IMR-90 (cell line): ENCODE data around the gene ARMH3. TPM values are rescaled to one million over a fixed set of nuclear protein-coding genes. Genes with fewer than 3 reads are reported as not detected.

Source experiments
- ATAC-seq: fragments of 200-7000 bp; cut with Tn5 transposase; 2 replicates; pipeline ENCODE4 v1.9.1; 2020; ENCODE audit warnings: low read depth, mild to moderate bottlenecking, moderate library complexity
- BruUV-seq: library from RNA; stranded (reverse); fragments of 400-500 nt; replicated peaks from 2 replicates; lab custom pipeline; 2021; lab: Mats Ljungman, UMichigan
- CTCF ChIA-PET: fragments of 300-600 bp; formaldehyde crosslinking; extraction: SDS; loops from one replicate; lab custom pipeline; 2021; ENCODE audit warnings: antibody characterized with exemption; lab: Yijun Ruan, JAX
- POLR2A ChIA-PET: fragments of 300-600 bp; sonication (Branson Sonifier 250); formaldehyde crosslinking; loops from one replicate; lab custom pipeline; 2022; ENCODE audit warnings: antibody characterized with exemption; ENCODE audit not compliant: unreplicated experiment; lab: Charles Lee
- DNase-seq: peaks from one replicate; pipeline ENCODE4 v3.0.0; 2013
- H2AFZ ChIP-seq: replicated peaks from 2 replicates; pipeline ENCODE3; 2013; ENCODE audit warnings: low read length, mild to moderate bottlenecking; ENCODE audit not compliant: poor library complexity
- H2AK5ac ChIP-seq: 2 replicates; pipeline ENCODE4 v1.6.1; 2013; ENCODE audit warnings: low read depth, low read length, inconsistent platforms
- H2AK9ac ChIP-seq: replicated peaks from 2 replicates; pipeline ENCODE3; 2013; ENCODE audit warnings: mild to moderate bottlenecking, low read depth, low read length, moderate library complexity; ENCODE audit not compliant: poor library complexity
- H2BK120ac ChIP-seq: 2 replicates; pipeline ENCODE4 v1.6.1; 2013; ENCODE audit warnings: low read depth, low read length, inconsistent platforms
- H2BK15ac ChIP-seq: 3 replicates; pipeline ENCODE4 v1.6.1; 2013; ENCODE audit warnings: low read depth, low read length, inconsistent platforms
- H2BK20ac ChIP-seq: 2 replicates; pipeline ENCODE4 v1.6.1; 2013; ENCODE audit warnings: low read depth, mild to moderate bottlenecking, inconsistent platforms, low read length, moderate library complexity
- H2BK5ac ChIP-seq: 2 replicates; pipeline ENCODE4 v1.6.1; 2013; ENCODE audit warnings: mild to moderate bottlenecking, low read depth, low read length, inconsistent platforms; ENCODE audit not compliant: poor library complexity, severe bottlenecking
- H3K14ac ChIP-seq: replicated peaks from 2 replicates; pipeline ENCODE4 v1.6.1; 2013; ENCODE audit warnings: low read depth, low read length, inconsistent platforms
- H3K18ac ChIP-seq: 2 replicates; pipeline ENCODE4 v1.6.1; 2013; ENCODE audit warnings: low read depth, low read length, control low read depth
- H3K23ac ChIP-seq: 2 replicates; pipeline ENCODE4 v1.6.1; 2013; ENCODE audit warnings: low read depth, low read length, inconsistent platforms
- H3K27ac ChIP-seq: 2 replicates; pipeline ENCODE4 v1.5.1; 2013; ENCODE audit warnings: mild to moderate bottlenecking, control low read depth, low read length; ENCODE audit not compliant: insufficient read depth
- H3K27me3 ChIP-seq: 2 replicates; pipeline ENCODE4 v1.6.1; 2013; ENCODE audit warnings: low read length; ENCODE audit not compliant: control insufficient read depth, insufficient read depth
- H3K36me3 ChIP-seq: 2 replicates; pipeline ENCODE4 v1.6.1; 2013; ENCODE audit warnings: low read length, mixed read lengths; ENCODE audit not compliant: control insufficient read depth, insufficient read depth
- H3K4ac ChIP-seq: 2 replicates; pipeline ENCODE4 v1.6.1; 2013; ENCODE audit warnings: low read depth, low read length, inconsistent platforms
- H3K4me1 ChIP-seq: 2 replicates; pipeline ENCODE4 v1.6.1; 2013; ENCODE audit warnings: low read length, mixed read lengths; ENCODE audit not compliant: control insufficient read depth, insufficient read depth
- H3K4me2 ChIP-seq: 2 replicates; pipeline ENCODE4 v1.6.1; 2013; ENCODE audit warnings: low read depth, mild to moderate bottlenecking, control low read depth, low read length, moderate library complexity
- H3K4me3 ChIP-seq: 2 replicates; pipeline ENCODE4 v1.5.1; 2013; ENCODE audit warnings: low read depth, mild to moderate bottlenecking, control low read depth, low read length, moderate library complexity; ENCODE audit not compliant: insufficient read depth
- H3K56ac ChIP-seq: 2 replicates; pipeline ENCODE4 v1.6.1; 2013; ENCODE audit warnings: low read length, inconsistent platforms; ENCODE audit not compliant: insufficient read depth; ENCODE audit errors: extremely low read depth
- H3K79me1 ChIP-seq, 2 experiments: 2 replicates each; pipeline ENCODE4 v1.6.1; 2013; ENCODE audit warnings: low read length in 2 of 2, inconsistent platforms in 1 of 2, low read depth in 1 of 2
- H3K9ac ChIP-seq: 2 replicates; pipeline ENCODE4 v1.6.1; 2013; ENCODE audit warnings: low read depth, low read length, control low read depth
- H3K9me1 ChIP-seq: 2 replicates; pipeline ENCODE4 v1.6.1; 2013; ENCODE audit warnings: low read length, inconsistent platforms; ENCODE audit not compliant: insufficient read depth
- H3K9me3 ChIP-seq: 2 replicates; pipeline ENCODE4 v1.6.1; 2013; ENCODE audit warnings: low read length; ENCODE audit not compliant: control insufficient read depth, insufficient read depth
- H4K20me1 ChIP-seq: 2 replicates; pipeline ENCODE4 v1.6.1; 2013; ENCODE audit warnings: low read length, inconsistent platforms; ENCODE audit not compliant: insufficient read depth
- H4K5ac ChIP-seq: 2 replicates; pipeline ENCODE4 v1.6.1; 2013; ENCODE audit warnings: mild to moderate bottlenecking, low read depth, low read length, control low read depth
- H4K8ac ChIP-seq, 2 experiments: 2 replicates each; pipeline ENCODE4 v1.6.1; 2013; ENCODE audit warnings: low read depth in 2 of 2, low read length in 2 of 2, control low read depth in 1 of 2, inconsistent platforms in 1 of 2
- H4K91ac ChIP-seq: 2 replicates; pipeline ENCODE4 v1.6.1; 2013; ENCODE audit warnings: low read depth, low read length, inconsistent platforms; ENCODE audit not compliant: insufficient read depth
- MAFK ChIP-seq: IDR thresholded peaks from 2 replicates; pipeline ENCODE4 v1.6.1; 2012; ENCODE audit warnings: low read depth, low read length, improper control_type of control experiment
- MXI1 ChIP-seq: IDR thresholded peaks from 2 replicates; pipeline ENCODE4 v1.6.1; 2012; ENCODE audit warnings: low read depth, mild to moderate bottlenecking, low read length, moderate library complexity, borderline replicate concordance
- RAD21 ChIP-seq: IDR thresholded peaks from 2 replicates; pipeline ENCODE4 v1.6.1; 2012; ENCODE audit warnings: low read length, improper control_type of control experiment
- USF2 ChIP-seq: fragments of 150-350 bp; IDR thresholded peaks from 2 replicates; pipeline ENCODE4 v1.6.1; 2017; ENCODE audit warnings: mild to moderate bottlenecking, antibody characterized with exemption, low read length, low read depth
- WGBS, 2 experiments: methylation state at CpG; one replicate each; pipeline versions ENCODE4 v1.1.5 to v1.1.7; 2013; ENCODE audit warnings: missing lambda C conversion rate in 2 of 2; ENCODE audit not compliant: insufficient read length in 1 of 2; ENCODE audit errors: extremely low coverage in 2 of 2; 5-methylcytosine and 5-hydroxymethylcytosine counted together
- dilution Hi-C: fragments of 300-500 bp; cut with HindIII; formaldehyde crosslinking; loops from one replicate; pipeline ENCODE4 v1.14.3; 2018; ENCODE audit warnings: low sequenced_read_pairs; ENCODE audit not compliant: unreplicated experiment
- in situ Hi-C: fragments of 300-500 bp; cut with MboI; formaldehyde crosslinking; loops from 3 replicates; pipeline ENCODE4 v1.14.3; 2019; ENCODE audit warnings: low sequenced_read_pairs, inconsistent platforms, mixed read lengths
- intact Hi-C: fragments of 100-400 bp; cut with micrococcal nuclease; formaldehyde crosslinking; loops from 2 replicates; pipeline ENCODE4 v1.10.0; 2022
- polyA plus RNA-seq, 3 experiments: library from polyadenylated mRNA; depleted of rRNA; stranded (reverse); fragments of >200 nt; gene quantifications; 2 replicates each; pipeline ENCODE4 v1.2.3, GENCODE V29; 2012; ENCODE audit warnings: low replicate concordance in 1 of 3
- total RNA-seq: library from RNA; depleted of rRNA; stranded (reverse); fragments of >200 nt; gene quantifications from 2 replicates; pipeline ENCODE4 v1.2.3, GENCODE V29; 2012

ARMH3 gene
- total and polyA plus RNA-seq, 2 of the 4 experiments (the other 2 are of a cell fraction) = 12.1 to 13.1 TPM

- Histone ChIP-seq H3K36me3 (no peaks in the 10 kb centered on the region; the same call in 1 of the 2 replicates), H4K8ac (no peak overlapping the region), H2BK5ac (no peak overlapping the region), H3K4me3 (no peak overlapping the region), H3K14ac (no peak overlapping the region), H3K18ac (no peak overlapping the region), H3K27ac (no peak overlapping the region), H3K79me1 (no peaks in the 10 kb centered on the region; a peak in 2 of 4 replicates), H2AK9ac (no peak overlapping the region), H2BK120ac (no peak overlapping the region), H2AFZ (no peak overlapping the region), H2BK20ac (no peak overlapping the region), H3K9me3 (no peaks in the 10 kb centered on the region), H4K20me1 (no peaks in the 10 kb centered on the region), H3K27me3 (no peaks in the 10 kb centered on the region), H3K4me2 (no peak overlapping the region), H3K4ac (no peak overlapping the region), H4K5ac (no peak overlapping the region), H2BK15ac (no peak overlapping the region), H3K9ac (no peak overlapping the region), H3K23ac (no peak overlapping the region), H4K91ac (no peak overlapping the region), H3K4me1 (no peaks in the 10 kb centered on the region), H2AK5ac (no peak overlapping the region), H3K9me1 (no peaks in the 10 kb centered on the region), H3K56ac (no peak overlapping the region)
- no TSS peak for BruUV-seq
- no CpG with 5 or more reads among the region's 2 CpGs for WGBS, 2 experiments
- TF ChIP-seq RAD21 = no peak
- no peak for TF ChIP-seq MXI1
- no peak for TF ChIP-seq MAFK
- no peak for TF ChIP-seq USF2
- no peak for ATAC-seq
- dilution Hi-C loops (no loop called here), intact Hi-C loops (no loop called here), in situ Hi-C loops (no loop called here)
- no peak for DNase-seq
- ChIA-PET POLR2A (no interaction called here), CTCF (interaction anchor here (0.6 kb wide), 1 partner anchor 718 kb away, joined by 6 read pairs; no protein-coding TSS in a partner anchor)
Measured at GRCh38 chr10:101925027-101925426, 130.9 kb downstream of the ARMH3 start.
